RCC 7860 (cell line): ENCODE data around the gene FYB1.

Source experiments
- DNase-seq: peaks from one replicate; pipeline ENCODE4 v3.0.0-alpha.2; 2015; ENCODE audit warnings: low spot score
- FAIRE-seq: peaks from 2 replicates; lab custom pipeline; 2012; peaks lifted over from hg19 to GRCh38; lab: Jason Lieb, UNC

The FYB1 gene

DNA sequence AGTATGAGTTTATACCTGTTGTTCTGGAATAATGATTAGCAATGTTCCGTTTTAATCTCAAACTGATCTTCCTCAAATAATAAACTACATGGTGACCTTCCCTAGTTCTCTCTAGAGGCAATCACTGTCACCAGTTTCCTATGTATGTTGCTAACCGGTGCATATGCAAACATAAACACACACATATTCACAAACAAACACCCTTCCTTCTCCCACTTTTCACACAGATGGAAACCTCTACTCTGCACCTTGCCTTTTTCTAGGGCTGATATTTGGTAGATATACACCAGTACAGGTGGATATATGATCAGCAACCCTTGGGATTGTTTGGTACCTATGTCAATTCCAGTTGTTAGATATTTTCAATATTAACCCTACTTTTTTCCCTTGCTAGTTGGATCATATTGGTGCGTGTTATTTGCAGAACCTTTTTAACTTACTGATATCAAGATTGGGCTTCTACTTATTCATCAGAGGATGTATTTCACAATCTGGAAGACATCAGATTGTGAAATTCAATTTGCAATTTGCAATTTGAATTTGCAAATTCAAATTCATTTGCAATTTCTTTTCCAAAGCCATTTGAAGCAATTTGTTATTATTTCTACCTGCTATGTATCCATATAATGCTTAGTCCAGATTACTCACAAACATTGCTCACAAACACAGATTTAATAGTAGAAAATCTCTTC lies 12.6 kb downstream of the FYB1 start:
- DNase-seq, result no peak
- FAIRE-seq, result no peak

DNA sequence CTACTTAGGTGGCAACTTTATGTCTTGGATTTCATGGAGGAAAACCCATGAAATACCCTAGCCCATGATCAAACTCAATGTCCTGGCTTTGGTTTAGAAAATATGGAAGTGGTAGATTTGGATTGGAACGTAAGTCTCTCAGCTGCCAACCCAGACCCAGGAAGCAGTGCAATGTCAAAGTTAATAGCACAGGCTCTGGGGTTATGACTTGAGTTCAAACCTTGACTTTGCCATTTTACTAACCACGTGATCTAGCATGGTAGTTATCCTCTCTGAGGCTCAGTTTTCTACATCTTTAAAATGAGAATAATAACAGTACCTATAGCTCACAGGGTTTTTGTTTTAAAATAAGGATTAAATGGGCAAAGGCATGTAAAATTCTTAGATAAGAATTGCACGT lies 13.8 kb downstream of the FYB1 start:
- FAIRE-seq, result no peak
- DNase-seq, result no peak

DNA sequence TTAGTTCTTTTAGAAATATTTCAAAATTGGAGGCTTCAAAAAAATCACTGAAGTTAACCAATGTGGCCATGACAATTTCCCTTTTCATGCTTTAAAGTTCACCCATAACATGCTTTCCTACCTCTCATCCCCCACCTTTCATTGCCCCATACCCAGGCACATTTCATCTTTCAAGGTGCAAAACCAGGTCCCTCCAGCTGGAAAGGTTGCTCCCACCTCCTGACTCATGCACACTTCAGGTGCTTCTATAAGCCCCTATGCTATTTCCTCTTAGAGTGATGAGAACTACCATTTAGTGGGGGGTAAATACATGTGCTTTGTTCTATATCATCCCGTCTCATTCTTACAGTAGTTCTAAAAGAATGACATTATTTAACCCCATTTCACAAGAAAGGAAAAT lies 15.4 kb downstream of the FYB1 start:
- no peak for FAIRE-seq
- DNase-seq, result no peak

DNA sequence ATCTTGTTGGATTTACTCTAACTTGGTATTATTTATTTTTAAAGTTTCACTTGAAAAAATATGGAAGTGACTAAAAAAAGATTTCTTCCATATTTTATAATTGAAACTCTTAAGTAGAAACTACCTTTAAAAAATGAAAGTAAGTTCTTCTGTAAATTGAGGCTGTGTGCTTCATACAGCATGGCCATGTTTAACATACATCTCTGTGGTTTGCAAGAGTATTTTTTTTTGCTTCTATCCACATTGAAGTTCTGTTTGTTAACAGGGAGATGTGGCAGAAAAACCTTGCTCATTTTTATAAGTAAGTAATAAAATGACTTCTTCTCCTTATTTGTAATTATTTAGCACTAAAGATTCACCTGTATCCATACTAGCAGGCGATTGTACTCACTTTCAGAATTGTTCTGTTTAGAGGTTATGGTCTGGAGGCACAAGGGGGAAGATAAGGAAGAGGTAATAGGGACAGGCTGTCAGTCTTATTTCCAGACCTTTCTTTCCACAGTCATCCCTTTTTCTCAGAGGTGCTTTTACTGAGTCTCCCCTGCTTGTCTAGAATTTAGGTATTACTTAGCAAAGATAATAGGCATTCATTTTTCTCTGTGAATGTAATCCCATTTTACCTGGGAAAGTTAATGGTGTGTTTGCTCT lies 16.0 kb downstream of the FYB1 start:
- FAIRE-seq, result no peak
- DNase-seq, result no peak

DNA sequence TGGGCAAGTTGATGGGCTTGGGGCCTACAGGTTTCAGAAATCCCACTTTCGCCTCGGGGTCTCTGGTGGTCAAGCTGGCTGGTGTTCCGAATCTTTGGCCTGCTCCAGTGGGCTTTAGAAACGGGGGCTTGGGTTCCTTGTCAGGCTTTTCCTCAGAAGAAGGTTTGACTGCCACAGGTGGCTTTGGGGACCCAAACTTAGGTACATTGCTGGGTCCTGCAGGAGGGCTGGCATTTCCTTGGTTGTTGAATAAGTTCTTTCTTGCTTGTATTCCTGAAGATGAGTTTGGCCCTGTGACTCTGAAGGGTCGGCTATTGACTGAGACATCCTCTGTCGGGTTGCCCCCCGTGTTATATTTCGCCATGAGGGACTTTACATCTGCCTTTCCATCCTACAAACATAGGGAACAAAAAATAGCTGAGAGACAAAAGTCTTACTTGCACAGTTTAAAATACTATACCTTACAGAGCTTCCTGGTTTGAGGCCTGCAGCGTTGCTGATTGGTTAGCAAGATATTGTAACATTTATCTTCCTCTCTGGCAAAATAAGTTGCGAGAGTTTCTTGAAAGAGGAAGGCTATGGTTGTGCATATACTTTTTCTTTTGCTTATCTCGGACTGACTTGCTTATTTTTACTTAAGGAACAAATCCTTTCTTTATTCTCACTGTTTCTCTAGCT lies 16.6 kb downstream of the FYB1 start:
- FAIRE-seq (no peak), DNase-seq (no peak)

DNA sequence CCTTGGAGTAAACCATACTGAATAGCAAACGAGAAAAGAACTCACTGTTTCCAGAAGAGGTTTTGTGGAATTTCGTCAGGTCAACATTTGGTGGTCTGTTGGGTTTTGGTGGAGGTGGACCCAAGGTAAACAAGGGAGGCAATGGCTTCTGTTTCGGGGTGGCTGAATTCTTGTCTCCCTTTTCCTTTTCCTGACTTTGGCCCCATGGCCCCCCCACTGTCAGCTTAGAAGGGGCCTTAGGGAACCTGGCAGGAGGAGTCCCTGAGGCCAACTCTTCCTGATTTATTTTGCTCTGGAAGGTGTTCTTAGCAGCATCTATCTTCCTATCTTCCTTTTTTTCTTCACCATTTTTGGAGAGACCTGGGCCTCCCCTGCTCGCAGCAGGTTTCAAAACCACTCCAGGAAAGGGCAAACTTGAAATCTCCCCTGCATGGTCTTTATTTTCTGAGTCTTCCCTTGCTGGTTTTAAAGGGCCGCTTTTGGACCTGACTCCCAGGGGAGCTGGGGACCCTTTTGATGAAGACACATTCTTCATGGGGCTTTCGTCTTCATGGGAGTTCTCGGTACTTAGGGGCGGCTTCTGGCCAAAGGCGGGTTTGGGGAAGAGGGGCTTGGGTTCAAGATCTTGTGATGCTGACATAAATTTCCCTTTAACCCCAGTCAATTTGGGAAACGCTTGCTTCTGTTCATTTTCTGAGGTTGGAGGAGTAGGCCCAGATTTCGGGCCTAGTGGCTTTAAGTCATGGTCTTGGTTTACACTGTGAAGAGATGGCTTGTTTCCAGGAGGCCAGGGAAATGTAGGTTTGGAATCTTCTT lies 17.4 kb downstream of the FYB1 start:
- FAIRE-seq, result no peak
- DNase-seq, result no peak

DNA sequence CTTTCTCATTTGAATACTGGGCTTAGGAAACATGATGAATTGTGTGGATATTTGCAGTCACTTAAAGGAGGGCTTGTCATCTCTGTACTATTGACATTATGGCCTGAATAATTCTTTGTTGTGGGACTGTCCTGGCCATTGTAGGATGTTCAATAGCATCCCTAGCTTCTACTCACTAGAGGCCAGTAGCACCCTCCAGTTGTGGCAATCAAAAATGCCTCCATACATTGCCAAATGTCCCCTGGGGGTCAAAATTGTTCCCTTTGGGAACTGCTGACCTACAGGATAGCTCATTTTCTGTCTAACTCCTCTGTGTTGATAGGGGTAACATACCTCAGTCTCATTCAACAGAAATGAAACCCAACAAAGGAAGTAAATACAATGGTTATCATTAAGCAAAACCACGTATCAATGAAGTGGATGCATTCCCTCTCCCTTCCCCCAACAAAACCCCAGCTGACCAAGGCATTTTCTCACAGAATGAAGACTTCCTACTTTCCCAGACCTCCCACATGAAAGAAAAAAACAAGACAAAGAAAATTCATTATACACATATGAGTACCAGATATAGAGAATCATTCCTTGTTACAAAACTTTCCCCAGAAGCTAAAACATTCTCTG lies 18.1 kb downstream of the FYB1 start:
- no peak for DNase-seq
- no peak for FAIRE-seq

DNA sequence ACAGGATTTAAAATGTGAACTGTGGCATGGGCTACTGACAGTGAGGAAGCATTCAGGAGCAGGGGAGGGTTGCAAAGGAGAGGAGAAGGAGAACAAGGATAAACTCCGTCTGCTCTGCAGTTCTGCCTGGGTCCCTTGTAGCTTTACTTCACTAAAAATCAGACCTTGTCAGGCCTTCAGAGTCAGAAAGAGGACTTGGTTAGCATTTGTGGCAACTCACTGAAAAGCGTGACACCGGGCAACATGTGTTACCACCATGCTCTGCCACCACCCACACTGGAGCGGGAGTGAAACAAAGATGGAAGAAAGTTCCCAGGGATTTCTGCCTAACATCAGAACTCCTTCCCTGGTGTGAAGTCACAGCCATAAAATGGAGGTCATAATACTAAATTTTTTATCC lies 19.3 kb downstream of the FYB1 start:
- DNase-seq (no peak), FAIRE-seq (no peak)

DNA sequence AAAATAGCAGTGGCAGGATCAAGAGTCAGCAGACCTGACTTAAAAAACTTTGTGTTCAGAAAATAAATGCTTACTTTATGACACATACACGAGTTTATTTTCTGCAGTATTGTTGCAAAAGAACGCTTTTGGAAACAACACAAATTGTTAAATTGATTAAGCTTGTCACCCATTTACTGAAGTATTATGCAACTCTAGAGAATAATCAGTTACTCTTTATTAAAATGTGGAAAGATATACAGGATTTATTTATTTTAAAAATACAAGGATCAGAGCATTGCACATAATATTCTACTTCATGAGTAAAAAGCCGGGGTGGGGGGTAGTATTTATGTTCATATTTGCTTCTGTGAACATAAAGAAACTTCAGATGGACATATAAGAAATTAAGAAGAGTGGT lies 20.0 kb downstream of the FYB1 start:
- DNase-seq (no peak), FAIRE-seq (no peak)

DNA sequence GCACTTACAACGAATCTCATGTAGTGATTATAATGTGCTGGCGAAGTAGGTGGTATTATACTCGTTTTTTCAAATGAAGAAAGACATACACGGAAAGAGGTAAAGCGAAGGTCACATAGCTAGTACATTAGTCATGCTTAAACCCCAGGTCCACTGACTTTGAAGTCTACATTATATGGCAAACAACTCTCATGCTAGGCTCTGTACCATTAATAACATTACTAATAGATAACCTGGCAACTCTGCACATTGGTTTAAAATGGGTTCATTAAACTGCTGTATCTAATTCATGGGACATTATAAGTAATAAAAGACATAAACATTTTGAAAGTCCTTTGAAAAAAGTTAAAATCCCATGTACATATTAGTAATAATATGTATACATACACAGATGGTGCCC lies 21.2 kb downstream of the FYB1 start:
- FAIRE-seq (peak; percentile 87), DNase-seq (peak; percentile 71)

DNA sequence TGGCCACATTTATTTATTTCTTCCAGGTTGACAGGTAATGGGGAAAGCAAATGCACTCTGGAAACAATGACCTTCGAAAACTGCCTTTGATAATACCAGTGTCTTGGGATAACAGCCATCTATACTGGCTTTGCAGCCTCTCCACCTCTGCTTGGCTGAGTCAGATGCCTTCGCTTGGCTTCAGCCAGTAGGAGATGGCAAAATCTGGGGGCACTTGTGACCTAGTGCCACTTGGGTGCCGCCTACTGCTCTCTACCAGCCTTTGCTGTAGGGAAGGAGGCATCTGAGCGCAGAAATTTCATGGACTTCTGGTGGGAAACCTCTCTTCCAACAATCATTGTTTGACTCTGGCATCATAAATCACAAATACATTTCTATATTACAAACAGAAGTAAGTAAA lies 21.8 kb downstream of the FYB1 start:
- DNase-seq (no peak), FAIRE-seq (no peak)

DNA sequence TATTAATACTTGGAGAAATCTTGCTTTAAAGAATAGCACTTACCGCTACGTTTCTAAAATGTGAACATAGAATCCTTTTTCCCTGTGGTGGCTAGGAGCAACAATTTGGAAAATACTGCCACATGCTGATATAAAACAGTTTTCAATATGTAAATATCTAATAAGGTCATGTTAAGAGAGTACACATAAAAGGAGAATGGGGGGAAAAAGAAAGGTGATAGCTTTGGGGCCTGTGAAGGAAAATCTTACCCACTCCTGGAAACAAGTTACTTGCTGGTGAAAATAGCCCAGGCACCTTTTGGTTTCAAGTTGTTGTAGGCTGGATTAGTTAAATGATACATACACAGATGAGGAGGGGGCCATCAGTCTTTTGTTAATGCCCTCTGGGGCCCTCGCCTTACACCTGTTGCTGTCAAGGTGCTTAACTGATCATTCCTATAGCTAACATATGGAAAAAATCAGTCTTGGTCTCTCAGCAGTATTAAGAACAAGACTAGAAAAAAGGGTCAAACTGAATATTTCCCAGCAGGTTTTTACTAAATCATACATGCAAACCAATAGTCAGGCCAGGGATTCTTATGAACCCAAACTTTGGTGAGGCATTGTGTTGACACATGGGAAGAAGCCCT lies 24.1 kb downstream of the FYB1 start:
- no peak for FAIRE-seq
- no peak for DNase-seq

DNA sequence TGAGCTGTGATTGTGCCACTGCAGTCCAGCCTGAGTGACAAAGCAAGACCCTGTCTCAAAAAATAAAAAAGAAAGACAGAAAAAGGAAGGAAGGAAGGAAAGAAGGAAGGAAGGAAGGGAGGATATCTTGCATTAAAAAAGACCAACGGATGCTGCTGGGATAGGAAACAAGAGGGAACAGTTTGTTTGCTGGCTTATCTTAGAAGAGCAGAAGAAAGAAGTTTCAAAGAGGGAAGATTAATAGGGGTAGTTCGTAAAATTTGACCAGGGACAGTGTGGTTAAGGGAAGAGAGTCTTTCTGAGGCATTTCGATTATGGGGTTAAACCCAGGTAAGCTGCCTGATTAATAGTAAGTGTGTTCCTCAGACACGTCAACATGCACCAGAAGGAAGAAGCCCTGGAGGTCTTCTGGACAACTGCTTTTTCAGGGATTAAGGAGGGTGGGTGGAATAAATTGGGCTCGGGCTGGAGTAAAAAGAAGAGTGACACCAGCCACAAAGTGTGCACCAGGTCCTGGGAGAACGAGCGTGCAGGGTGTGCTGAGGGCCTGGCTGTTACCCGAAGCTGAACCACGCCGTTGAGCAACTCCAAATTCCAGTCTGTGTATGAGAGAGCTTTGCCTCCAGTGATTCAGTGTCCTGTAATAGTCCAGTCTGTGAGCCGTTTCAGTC lies 24.8 kb downstream of the FYB1 start:
- no peak for DNase-seq
- no peak for FAIRE-seq

DNA sequence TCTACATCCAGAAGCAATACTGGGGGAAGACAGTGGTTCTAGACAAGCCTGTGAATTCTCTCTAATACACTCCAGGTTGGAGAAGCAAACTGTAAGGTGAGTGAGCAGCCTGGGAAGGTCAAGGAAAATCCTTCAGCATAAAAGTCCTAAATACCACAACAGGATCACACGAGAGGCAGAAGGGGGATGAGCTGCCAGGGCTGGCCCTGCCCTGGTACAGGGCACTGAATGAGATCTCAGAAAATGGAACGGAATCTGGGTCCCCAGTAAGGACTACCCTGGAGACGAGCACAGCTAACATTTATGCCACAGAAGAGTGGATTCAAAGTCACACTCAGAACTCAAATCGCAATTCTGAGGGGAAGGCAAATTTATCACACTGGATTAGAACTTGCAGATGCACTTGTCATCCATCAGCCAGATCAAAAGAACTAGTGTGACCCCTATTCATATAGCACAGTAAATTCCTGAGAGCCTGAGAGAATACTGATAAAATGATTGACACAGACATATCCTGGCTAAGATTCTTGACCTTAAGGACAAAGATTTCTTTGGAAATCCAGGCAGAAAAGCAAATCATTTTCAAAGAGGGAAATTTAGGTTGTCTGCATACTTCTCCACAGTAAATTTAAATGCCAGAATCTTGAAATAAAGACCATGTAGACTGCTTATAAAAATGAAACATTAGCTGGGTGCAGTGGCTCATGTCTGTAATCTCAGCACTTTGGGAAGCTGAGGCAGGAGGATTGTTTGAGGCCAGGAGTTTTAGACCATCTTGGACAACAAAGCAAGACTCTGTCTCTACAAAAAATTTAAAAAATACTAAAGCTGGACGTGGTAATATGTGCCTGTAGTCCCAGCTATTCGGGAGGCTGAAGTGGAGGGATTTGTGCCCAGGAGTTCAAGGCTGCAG lies 25.6 kb downstream of the FYB1 start:
- DNase-seq, result no peak
- no peak for FAIRE-seq

DNA sequence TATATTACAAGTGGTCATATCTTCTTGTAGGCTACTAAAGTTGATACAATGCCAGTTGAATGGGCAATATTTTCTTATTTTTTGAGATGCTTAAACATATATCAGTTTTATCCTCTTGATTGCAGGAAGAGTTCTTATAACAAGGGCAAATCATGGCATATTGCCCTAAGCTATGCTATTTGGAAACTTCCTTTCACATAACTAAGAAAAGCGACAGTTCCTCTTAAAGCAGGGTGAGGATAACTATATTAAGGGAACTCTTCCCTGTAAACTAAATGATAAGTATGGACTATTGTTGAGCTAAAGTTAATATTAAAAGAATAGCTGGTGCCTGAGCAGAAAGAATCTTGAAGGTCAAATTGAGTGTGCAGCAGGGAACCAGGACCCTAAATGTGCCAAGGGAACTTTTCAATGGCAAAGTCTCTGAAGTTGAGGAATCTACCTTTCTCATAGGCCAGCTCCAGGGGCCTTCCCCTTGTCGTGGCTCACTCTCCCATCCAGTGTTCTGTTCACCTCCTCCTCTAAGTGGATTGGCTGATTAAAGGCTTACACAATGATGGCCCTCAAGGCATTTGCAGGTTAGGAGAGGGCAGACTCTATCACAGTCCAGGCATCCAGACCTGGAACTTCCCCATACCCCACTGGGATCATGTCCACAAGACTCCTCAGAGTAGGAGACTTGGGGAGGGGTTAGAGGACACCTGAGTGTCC lies 26.8 kb downstream of the FYB1 start:
- FAIRE-seq (no peak), DNase-seq (no peak)

DNA sequence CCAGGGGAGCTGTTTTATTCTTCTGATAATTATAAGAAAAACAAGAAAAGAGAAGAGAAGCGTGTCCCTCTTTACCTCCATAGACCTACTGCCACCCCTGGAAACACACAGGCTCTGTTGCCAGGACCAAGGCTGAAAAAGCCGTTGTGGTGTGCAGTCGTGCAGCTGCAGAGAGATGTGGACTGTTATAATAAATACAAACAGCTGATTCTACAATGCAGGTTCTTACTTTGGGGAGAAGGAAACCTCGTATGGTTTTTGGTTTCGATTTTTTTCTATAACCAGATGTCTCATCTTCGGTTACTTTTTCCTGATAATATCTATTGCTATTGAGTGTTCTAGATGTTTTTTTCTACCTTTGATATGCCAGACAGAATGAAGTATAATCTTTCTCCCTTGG lies 28.1 kb downstream of the FYB1 start:
- DNase-seq (no peak), FAIRE-seq (no peak)

DNA sequence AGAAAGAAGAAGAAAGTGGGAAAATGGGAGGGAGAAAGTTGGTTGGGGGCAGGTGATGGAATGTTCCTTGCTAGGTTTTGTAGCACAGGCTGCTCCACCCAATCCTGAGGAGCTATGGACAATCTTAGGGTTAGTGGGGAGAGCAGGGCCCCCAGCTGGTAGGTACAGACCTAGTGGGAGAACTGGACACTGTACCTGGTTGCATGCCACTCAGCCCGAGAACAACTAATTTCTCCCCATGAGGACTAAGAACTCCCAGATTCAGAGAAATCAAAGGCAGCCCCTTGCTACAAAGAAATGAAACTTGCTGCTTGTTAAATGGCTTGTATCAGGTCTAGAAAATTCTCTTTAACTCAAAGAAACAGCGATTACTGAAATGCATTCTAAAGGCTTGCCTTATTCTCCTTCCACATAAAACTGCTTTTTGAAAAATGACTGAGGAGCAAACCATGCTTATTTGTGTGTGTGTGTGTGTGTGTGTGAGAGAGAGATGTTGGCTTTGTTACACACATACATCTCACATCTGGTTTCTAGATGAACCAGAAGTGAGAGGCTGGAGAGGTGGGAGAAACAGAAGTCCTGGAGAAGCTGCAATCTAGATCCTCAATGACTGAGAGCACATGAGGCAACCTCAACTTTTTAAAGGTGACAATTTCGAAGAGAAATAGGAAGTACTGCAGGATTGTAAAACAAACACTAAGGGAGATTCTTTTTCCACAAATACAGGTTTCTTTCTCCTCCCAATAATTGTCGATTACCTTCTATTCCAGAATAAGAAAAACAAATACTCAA lies 28.9 kb downstream of the FYB1 start:
- DNase-seq, result no peak
- FAIRE-seq, result no peak
